C4-2B (cell line): ENCODE measurements around the gene ST6GALNAC3.

ENCODE experiments used
- H3K27ac ChIP-seq: fragments of 450-650 bp; 2 replicates; pipeline ENCODE4 v1.5.1; 2017
- ZFX ChIP-seq: fragments of 450-650 bp; IDR thresholded peaks from 2 replicates; pipeline ENCODE4 v1.6.1; 2017
- TF ChIP-seq, protein P1 (sequence below): fragments of 450-650 bp; conservative IDR thresholded peaks from 2 replicates; pipeline ENCODE4 v1.5.1; 2017; ENCODE audit warnings: mild to moderate bottlenecking

Gene ST6GALNAC3

DNA sequence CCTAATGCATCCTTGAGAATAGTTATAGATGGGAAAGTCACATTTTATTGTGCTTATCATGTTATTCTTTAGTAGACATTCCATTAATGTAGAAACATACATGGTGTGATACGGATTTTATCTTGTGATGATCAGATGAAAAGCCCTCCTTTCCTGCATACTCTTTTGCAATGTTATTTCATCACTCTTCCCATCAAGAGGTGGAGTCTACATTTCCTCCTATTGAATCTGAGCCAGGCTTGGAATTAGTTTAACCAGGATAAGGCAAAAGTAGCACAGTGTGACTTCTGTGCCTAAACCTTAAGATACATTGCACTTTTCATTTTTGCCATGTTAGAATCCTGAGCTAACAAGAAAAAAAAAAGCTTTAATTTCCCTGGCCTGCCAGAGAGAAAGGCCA lies 399.0 kb downstream of the ST6GALNAC3 start:
- no peak overlapping the region for H3K27ac ChIP-seq
- TF ChIP-seq ZFX = no peak
- TF ChIP-seq, protein P1, sequence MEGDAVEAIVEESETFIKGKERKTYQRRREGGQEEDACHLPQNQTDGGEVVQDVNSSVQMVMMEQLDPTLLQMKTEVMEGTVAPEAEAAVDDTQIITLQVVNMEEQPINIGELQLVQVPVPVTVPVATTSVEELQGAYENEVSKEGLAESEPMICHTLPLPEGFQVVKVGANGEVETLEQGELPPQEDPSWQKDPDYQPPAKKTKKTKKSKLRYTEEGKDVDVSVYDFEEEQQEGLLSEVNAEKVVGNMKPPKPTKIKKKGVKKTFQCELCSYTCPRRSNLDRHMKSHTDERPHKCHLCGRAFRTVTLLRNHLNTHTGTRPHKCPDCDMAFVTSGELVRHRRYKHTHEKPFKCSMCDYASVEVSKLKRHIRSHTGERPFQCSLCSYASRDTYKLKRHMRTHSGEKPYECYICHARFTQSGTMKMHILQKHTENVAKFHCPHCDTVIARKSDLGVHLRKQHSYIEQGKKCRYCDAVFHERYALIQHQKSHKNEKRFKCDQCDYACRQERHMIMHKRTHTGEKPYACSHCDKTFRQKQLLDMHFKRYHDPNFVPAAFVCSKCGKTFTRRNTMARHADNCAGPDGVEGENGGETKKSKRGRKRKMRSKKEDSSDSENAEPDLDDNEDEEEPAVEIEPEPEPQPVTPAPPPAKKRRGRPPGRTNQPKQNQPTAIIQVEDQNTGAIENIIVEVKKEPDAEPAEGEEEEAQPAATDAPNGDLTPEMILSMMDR = no peak

DNA sequence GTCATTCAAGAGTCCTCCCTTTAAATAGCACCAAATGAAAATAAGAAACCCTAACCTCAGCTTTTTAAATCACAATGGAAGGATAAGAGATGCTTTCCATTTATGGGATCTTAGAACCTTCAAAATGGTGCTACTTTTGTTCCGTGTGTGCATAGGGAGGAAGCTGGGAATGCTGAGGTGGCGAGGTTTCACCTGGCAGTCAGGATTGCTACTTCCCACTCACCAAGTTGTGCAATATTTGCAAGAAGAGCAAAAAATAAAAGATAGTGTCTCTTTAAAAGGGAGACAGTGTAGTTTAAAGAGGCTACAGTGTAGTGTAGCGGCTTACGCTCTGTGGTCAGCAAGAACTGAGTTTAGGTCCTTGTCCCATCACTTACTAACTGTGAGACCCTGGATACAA lies 400.4 kb downstream of the ST6GALNAC3 start:
- H3K27ac ChIP-seq = no peak overlapping the region
- no peak for TF ChIP-seq ZFX
- TF ChIP-seq, protein P1 = no peak

DNA sequence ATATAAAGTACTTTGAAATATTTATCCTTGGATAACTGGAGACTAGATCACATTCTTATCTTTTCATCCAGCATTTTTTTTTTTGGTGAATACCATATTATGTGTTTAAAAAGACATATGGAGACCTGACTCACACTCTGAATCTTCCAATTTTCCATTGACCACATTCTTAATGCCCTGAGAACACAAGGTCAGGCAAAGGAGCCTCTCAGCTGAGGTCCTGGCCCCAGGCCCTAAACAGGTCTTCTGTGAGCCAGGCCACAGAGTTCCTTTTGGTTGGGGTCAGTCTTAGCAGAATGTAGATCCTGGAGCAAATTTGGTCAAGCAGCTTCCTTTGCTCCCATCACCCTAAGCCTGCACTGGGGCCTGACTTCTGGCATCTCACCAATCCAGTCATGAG lies 402.6 kb downstream of the ST6GALNAC3 start:
- TF ChIP-seq ZFX = no peak
- TF ChIP-seq, protein P1 = no peak

DNA sequence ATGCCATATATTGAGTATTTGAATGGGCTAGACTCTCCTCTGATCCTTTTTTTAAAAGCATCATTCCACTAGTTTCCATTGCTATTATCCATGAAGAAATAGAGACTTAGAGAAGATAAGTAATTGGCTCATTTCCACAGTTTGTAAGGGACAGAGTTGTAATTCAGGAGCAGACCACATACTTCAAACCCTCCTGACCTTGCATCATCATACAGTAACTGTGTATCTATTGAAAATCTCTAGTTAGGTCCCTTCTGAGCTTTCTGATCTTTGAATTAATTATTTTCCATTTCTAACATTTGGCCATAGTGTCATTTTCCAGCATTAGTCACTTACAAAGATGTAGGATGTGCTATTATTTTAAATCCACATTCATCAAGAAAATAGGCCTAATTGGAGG lies 406.3 kb downstream of the ST6GALNAC3 start:
- H3K27ac ChIP-seq = no peak overlapping the region
- TF ChIP-seq, protein P1 = no peak
- TF ChIP-seq ZFX = no peak

More for the DNA sequence above, 402.6 kb downstream of the ST6GALNAC3 start:
- no peak overlapping the region for H3K27ac ChIP-seq

DNA sequence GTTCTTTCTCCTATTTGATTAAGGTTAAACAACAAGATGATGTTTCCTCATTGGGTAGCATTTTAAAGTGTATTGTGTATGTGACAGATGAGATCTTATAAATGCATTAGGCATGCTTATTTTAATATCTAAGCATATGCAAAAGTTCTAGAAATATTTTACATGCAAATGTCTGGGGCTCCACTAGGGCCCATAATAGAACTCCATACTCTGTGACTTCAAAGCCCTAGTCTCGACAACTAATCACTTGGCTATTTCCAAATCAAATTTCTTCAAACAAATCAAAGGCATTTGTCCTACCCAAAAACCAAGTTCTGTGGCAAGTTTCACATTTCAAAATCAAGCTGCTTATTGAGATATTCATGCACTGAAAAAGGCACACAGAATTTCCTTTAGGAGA lies 407.1 kb downstream of the ST6GALNAC3 start:
- no peak overlapping the region for H3K27ac ChIP-seq
- no peak for TF ChIP-seq ZFX
- TF ChIP-seq, protein P1 = no peak

DNA sequence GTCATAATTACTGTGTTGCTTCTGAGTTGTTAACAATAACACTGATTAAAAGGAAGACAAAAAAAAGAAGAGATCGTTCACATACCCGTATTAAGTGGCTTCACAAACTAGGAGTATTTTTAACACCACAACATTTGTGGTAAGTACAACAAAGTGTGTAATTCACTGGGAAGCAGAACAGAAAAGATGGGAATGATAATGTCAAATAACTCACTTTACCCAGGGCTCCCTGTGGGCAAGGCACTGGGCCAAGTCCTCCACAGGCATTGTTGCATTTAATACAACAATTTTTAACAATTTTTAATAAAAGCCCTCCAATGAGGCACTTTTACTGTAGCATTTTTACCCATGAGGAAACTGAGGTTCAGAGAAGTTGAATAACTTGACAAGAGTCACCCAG lies 407.7 kb downstream of the ST6GALNAC3 start:
- H3K27ac ChIP-seq = no peak overlapping the region
- TF ChIP-seq, protein P1 = no peak
- no peak for TF ChIP-seq ZFX

DNA sequence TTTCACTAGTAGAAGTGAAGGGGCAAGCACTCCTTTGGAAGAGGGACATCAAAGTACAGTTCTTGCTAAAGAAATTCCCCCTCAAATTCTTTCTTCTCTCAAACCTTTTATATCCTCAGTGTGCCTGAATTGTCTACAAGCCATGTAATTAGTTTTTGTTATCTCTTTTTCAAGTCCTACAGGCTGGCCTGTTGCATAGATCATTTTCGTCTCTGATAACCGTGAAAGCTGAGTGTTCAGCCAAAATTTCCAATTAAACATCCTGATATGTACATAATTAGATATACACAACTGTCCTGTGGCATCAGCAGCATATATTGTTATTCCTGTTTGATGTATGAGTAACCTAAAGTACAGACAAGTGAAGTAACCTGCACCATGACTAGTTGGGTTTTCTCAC lies 417.2 kb downstream of the ST6GALNAC3 start:
- TF ChIP-seq, protein P1 = no peak
- no peak for TF ChIP-seq ZFX

More for the DNA sequence above, 417.2 kb downstream of the ST6GALNAC3 start:
- H3K27ac ChIP-seq = no peak overlapping the region
